Stimulated activated CD4-positive, alpha-beta T cell treated with anti-CD3 and anti-CD28 coated beads, TNF-alpha, amount 100 ng/mL, for 48 hours (primary cell): ENCODE results near the gene PSMC3IP.
"Not testable (repeated sequence)": the region's sequence is repeated elsewhere in the genome, so short reads cannot be mapped to it uniquely, and the experiment has no call there.

Source experiments
- DNase-seq, 3 donors: peaks; one replicate each; pipeline ENCODE4 v3.0.0-alpha.2; 2020; ENCODE audit warnings: low read depth in 3 of 3

PSMC3IP gene

GRCh38 chr17:42577532-42578281, at the start of gene PSMC3IP:
TSS of gene PSMC3IP (minus strand) at chr17:42577729. CDS start at chr17:42577686, 43 bp downstream.
- peak; percentile 92 to 95 (median 93) for DNase-seq

DNA sequence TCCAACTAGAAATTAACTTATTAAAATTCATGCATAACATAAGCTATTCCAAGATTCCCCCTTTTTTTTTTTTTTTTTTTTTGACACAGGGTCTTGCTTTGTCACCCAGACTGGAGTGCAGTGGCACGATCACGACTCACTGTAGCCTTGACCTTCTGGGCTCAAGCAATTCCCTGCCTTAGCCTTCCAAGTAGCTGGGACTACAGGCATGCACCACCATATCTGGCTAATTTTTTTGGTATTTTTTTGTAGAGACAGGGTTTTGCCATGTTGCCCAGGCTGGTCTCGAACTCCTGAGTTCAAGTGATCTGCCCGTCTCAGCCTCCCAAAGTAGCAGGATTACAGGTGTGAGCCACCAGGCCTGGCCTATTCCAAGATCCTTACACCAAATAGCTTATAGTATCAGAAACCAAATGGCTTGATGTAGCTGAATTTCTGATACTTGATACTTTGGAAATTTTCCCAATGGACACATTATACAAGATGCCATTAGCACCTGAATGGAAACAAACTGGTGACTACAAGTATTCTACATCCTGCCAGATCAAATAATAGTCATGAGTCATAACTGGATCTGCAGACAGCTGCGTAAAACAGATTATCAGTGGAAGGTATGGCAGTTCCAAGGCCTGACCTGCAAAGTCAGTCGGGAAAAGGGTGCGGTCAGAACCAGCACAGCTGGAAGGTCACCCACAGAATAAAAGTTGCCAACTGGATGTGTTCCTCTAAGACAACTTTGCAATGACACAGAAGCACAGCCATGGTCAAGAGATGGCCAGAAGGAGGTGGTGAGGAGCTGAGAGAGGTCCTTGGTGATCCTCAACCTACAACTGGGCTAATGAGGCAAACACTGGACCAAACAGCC, 46.4 kb upstream of the PSMC3IP start:
- no peak for DNase-seq

DNA sequence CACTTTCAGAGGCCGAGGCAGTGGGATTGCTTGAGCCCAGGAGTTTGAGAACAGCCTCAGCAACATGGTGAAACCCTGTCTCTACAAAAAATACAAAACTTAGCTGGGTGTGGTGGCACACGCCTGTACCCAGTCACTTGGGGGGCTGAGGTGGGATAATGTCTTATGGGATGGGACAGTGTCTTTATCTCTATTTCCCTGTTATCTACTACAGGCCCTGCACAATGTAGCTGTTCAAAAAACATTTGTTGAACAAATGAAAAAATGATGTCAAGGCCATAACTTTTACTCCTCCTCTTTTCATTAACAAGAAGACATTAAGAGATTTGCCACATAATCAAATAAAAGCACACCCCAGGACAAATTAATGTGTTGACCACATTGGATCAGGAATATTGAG, 45.7 kb upstream of the PSMC3IP start:
- DNase-seq, result no peak

DNA sequence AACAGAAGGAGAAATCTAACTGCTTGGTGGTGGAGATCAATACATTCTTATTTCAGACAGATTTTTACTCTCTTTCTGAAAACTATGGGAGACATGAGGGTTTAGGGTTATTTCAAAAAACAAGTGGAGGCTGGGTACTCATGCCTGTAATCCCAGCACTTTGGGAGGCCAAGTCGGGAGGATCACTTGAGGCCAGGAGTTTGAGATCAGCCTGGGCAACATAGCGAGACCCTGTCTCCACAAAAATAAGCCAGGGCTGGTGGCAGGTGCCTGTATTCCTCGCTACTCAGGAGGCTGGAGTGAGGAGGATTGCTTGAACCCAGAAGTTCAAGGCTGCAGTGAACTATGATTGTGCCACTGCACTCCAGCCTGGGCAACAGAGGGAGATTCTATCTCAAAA, 44.5 kb upstream of the PSMC3IP start:
- DNase-seq, result not testable (repeated sequence)

- DNase-seq, result no peak
These were observed 41.1 kb upstream of the PSMC3IP start for GRCh38 chr17:42618442-42619150.

DNA sequence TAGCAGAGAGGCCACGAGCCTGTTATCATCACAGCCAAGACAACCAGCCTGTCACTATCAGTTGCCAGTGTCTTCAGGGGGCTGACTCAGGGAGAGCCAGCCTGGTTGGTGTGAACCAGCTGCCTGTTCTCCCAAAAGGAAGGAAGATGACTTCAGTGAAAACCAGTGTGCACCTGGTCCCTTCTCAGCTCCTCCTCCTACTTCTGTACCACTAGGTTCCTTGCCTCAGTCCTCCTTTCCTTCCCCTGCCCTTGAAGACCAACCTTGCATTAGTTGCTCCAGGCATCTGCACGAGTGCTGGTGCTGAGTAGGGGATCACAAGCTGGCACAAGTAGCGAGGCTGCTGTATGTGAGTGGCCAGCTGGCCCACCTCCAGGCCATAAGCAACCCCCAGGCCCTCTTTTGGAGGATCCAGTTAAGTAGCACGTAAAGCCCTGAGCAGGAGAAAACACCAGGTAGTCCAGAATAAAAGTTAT, 40.5 kb upstream of the PSMC3IP start:
- DNase-seq, result no peak

- DNase-seq, result no peak
These were observed 36.3 kb upstream of the PSMC3IP start for GRCh38 chr17:42613699-42614295.

- DNase-seq, result no peak
These were observed 34.5 kb upstream of the PSMC3IP start for GRCh38 chr17:42612013-42612412.

DNA sequence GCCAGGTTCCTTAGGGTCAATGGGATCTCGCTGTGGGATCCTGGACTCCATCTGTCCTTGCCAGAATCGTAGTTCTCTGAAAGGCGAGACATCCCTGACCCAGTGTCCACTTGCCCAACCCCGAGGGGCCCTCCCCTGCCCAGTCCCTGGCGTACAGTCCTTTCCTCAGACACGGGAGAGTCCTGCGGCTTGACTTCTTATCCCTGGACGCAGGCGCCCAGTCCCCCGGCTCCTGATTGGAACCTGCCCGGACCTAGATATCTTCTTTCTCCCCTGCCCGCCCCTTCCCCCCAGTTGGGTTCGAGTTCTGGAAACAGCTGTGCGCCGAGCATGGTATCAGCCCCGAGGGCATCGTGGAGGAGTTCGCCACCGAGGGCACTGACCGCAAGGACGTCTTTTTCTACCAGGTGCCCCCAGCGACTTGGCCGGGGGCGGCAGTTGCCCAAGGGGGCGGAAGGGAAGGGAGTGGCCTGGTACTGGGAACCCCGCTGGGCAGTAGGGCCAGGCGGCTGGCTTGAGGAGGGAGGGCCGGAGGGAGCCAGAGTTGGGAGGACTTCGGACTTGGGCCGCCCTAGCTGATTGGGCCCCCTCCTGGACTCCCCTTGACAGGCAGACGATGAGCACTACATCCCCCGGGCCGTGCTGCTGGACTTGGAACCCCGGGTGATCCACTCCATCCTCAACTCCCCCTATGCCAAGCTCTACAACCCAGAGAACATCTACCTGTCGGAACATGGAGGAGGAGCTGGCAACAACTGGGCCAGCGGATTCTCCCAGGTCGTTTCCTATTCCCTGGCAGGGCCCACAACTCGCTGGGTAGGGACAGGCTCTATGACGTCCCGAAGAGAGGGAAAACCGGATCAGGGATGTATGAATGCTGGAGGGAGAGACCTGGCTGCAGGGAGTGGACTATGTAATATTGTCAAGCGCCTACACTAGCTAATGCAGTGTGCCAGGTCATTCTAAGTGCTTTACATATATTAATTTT, 32.6 kb upstream of the PSMC3IP start:
- DNase-seq, result peak in 1 of 3 donors; percentile 11

DNA sequence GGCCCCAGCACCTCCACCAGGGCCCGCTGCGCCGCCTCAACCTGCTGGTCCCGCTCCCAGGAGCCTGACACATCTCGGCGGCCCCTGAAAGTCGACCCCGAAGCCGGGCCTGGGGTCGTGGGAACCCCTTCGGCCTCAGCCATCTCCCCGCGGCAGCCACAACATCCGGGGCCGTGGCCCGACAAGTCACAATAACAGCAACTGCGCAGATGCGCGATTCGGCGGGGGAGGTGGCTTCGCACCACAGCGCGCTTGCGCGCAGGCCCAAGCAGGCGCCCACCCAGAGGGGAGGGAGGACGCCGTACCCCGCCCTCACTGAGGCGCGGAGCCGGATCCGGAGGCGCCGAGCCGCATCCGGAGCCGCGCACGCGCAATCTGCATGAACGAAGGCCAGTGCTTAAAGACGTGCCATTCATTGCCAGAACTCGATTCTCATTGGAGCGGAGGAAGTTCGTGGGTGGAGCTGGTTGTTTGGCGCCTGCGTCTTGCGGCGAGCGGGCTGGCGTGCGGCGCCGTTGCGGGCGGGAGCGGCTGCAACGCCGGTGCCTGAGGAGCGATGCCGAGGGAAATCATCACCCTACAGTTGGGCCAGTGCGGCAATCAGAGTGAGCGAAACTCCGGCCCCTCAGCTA, 31.8 kb upstream of the PSMC3IP start, which contains the start of the genes RETREG3 and TUBG1:
Gene RETREG3 (minus strand): TSS at position 193 of the 632 bp plus-strand sequence. CDS start 50 bp downstream, at position 143.
Gene TUBG1 (plus strand): TSS at position 502 of the 632 bp plus-strand sequence. CDS start 55 bp downstream, at position 557.
- peak; percentile 97 to 98 (median 98) for DNase-seq

DNA sequence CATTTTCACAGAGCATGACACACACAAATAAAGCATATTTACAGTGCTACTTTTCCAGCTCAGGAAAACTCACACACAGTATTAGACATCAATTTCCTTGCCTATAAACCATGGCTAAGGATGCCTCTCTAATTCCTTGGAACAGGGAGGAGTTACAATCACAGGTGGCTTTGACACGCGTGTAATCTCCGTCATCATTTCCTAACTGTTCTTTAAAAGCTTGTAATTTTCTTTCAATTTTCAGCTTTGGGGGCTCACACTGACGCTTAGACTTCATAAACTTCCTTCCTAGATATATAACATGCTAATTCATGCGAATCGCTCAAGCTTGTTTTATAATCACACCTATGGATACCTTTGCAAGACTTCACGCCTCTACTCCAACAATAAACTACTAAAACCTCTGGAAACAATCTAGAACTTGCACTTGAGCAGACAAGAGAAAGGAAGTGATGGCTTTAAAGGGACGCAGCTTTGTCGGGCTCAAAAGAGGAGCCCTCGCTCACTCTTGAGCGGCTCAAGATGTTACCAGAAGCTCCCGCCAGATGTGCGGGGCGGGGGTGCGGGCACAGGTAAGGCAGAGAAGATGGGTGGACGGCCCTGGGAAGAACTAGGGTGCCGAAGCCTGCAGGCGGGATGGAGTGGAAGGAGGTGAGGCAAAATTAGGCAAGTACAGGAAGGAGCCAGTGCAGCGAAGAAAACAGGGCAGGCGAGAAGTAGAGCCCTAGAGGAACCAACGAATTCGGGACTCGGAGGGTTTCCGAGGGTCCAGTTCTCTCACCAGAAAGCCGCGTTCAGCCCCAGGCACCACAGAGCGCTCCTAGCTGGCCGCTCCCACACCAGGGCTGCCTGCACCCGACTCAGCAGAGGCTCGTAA, 31.0 kb upstream of the PSMC3IP start:
- DNase-seq, result peak in 1 of 3 donors; percentile 0

DNA sequence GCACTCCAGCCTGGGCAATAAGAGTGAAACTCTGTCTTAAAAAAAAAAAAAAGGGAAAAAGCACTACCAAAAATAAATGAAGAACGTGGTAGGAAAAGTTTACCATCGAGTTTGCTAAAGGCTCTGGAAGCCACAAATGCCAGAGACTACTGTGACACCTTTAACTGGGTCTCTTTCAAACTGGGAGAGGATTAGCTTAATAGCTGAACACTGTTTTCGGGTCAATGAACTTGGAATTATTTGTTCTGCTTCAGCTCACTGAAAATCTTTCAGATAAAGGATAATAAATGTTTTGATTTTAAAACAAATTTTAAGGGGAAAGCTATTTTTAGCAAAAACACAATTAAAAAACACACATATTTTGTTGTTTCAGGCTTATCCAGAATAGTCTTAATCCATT, 30.2 kb upstream of the PSMC3IP start:
- DNase-seq, result no peak

DNA sequence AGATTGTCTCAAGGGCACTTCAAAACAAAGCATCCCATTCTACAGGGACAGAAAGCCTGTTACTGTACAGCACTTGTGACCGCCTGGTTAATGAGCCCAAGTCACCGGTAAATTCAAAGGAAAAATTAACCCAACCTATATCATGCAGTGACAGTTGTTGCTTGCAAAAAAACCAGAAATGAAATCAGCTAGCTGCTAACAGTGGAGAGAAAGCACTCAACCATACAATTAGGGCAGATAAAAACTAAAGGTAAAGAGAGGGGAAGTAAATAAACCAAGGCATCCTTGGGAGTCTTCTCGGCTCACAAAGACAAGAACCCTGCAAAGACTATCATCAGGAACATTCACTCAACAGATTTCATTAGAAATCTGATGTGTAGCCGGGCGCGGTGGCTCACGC, 25.8 kb upstream of the PSMC3IP start:
- DNase-seq, result no peak

DNA sequence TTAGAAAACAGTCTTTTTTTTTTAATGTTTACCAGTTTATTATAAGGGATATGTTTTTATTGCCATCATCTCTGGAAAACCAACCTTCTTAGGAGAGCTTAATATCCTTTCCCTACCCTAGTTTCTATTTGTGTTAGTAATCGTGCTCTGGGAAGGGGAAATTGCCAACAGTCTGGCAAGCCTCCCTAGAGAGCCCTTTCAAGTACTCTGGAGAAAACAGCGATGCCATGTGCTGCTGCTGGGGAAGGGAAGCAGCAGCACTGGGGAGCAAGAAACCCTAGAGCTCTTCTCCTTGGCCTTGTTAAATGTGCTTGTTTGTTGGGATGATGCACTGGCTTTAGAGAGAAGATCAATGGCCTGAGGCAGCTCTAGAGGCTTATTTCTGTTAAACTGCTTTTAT, 21.4 kb upstream of the PSMC3IP start:
- DNase-seq, result no peak

DNA sequence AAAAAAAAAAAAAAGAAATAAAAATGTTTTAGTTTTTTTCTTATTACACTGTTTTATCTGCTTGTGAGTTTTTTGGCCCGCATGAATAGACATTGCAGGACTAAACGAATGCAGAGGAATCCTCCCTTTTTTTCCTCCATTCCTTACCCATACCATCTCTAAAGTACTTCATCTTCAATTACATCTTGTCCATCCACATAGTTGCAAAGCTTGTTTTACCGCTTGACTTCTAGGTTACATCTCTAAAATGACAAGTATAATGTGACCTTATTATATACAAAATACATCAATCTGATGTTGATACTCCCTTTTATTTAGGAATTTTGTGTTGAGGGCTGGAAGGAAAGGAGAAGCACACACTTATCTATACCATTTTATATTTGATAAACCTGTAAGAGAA, 18.9 kb upstream of the PSMC3IP start:
- no peak for DNase-seq

DNA sequence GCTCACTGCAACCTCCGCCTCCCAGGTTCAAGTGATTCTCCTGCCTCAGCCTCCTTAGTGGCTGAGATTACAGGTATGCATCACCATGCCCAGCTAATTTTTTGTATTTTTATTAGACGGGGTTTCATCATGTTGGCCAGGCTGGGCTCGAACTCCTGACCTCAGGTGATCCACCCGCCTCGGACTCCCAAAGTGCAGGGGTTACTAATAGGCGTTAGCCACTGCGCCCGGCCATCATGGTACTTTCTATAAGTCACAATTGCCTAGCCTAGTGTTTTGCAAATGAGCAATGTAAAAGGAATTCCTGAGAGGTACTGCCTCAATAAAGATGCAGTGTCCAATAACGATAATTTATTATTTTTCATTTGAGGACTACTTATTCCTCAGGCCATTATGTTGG, 13.9 kb upstream of the PSMC3IP start:
- DNase-seq, result no peak

GRCh38 chr17:42590886-42591285, 13.4 kb upstream of the PSMC3IP start:
- no peak for DNase-seq

GRCh38 chr17:42586514-42587230, 9.1 kb upstream of the PSMC3IP start:
- DNase-seq, result no peak
